GM10266 (cell line): ENCODE measurements around the gene PIGN.

Experiments used
- DNase-seq: peaks from one replicate; pipeline ENCODE4 v3.0.0; 2012; ENCODE audit errors: extremely low spot score
- TF ChIP-seq, protein P1 (sequence below): IDR thresholded peaks from 2 replicates; pipeline ENCODE4 v1.5.1; 2012; ENCODE audit warnings: mild to moderate bottlenecking, low read depth; ENCODE audit not compliant: control insufficient read depth, insufficient read depth; ENCODE audit errors: missing control alignments

The PIGN gene

DNA sequence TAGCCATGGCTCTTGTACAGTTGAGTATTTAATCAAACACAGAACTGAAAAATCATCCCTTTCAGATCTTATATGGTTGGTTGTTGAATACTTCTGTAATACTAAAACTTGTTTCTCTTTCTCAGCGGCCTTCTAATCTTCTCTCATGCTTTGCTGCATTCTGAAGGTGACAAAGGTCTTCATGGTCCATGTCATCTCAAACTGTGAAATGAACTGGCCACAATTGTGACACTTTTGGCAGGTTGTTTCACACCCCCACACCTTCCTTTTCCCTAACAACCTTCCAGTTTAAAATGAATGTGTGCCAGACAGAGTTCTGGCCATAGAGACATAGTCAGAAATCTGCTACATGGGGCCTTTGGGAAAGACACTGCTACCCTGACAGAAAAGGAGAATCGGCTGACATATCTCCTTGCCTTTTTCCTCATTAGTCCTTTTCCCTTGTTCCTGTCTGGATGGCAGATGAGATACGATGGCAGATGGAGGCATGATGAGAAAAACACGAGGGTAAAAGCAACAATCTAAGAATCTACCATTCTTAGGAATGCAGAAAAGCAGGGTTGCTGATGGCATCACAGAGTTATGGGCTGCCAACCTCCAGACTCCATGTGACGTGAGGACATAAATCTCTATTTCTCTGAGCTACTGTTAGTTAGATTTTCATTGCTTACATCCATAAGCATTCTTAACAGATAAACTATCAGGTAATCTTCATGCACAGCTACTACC lies 106.5 kb downstream of the PIGN start:
- no peak for DNase-seq
- TF ChIP-seq, protein P1, sequence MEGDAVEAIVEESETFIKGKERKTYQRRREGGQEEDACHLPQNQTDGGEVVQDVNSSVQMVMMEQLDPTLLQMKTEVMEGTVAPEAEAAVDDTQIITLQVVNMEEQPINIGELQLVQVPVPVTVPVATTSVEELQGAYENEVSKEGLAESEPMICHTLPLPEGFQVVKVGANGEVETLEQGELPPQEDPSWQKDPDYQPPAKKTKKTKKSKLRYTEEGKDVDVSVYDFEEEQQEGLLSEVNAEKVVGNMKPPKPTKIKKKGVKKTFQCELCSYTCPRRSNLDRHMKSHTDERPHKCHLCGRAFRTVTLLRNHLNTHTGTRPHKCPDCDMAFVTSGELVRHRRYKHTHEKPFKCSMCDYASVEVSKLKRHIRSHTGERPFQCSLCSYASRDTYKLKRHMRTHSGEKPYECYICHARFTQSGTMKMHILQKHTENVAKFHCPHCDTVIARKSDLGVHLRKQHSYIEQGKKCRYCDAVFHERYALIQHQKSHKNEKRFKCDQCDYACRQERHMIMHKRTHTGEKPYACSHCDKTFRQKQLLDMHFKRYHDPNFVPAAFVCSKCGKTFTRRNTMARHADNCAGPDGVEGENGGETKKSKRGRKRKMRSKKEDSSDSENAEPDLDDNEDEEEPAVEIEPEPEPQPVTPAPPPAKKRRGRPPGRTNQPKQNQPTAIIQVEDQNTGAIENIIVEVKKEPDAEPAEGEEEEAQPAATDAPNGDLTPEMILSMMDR, result no peak

- TF ChIP-seq, protein P1, result no peak
- no peak for DNase-seq
Measured at GRCh38 chr18:62073461-62074281, 113.2 kb downstream of the PIGN start.

GRCh38 chr18:62072370-62072769 lies 114.5 kb downstream of the PIGN start:
- no peak for DNase-seq
- TF ChIP-seq, protein P1, result no peak

GRCh38 chr18:62071071-62071470 lies 115.8 kb downstream of the PIGN start:
- TF ChIP-seq, protein P1, result no peak
- DNase-seq, result no peak

GRCh38 chr18:62070302-62070701 lies 116.6 kb downstream of the PIGN start:
- DNase-seq, result no peak
- TF ChIP-seq, protein P1, result no peak

DNA sequence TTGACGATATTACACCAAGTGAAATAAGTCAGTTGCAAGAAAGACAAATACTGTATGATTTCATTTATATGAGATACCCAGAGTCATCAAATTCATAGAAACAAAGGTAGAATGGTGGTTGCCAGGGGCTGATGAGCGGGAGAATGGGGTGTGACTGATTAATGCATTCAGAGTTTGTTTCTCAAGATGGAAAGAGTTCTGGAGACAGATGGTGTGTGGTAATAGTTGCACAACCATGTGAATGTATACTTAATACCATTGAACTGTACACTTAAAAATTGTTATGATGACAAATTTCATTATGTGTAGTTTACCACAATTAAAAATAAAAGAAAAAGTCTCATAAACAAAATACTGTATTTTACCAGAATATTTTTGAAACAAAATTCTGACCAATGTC lies 117.3 kb downstream of the PIGN start:
- no peak for DNase-seq
- TF ChIP-seq, protein P1, result no peak
